K562 (cell line): ENCODE measurements around the gene TBC1D17. TPM values are rescaled to one million over a fixed set of nuclear protein-coding genes. Genes with fewer than 3 reads are reported as not detected.

ENCODE experiments used
- CBFA2T3 ChIP-seq: fragments of 450-650 bp; IDR thresholded peaks from 2 replicates; pipeline ENCODE4 v1.6.1; 2017
- DACH1 ChIP-seq: fragments of 450-650 bp; IDR thresholded peaks from 2 replicates; pipeline ENCODE4 v1.6.1; 2018; ENCODE audit not compliant: partially characterized antibody
- EWSR1 ChIP-seq: fragments of 450-650 bp; IDR thresholded peaks from 2 replicates; pipeline ENCODE4 v1.6.1; 2018; ENCODE audit warnings: borderline replicate concordance, mild to moderate bottlenecking, low read depth, moderate library complexity; ENCODE audit not compliant: partially characterized antibody
- KAT7 ChIP-seq: sonication (generic); formaldehyde crosslinking; IDR thresholded peaks from 2 replicates; pipeline ENCODE4 v1.8.0; 2022; ENCODE audit warnings: missing genetic modification reagents, mild to moderate bottlenecking, borderline replicate concordance
- NCOA4 ChIP-seq: fragments of 450-650 bp; IDR thresholded peaks from 2 replicates; pipeline ENCODE4 v1.6.1; 2018; ENCODE audit warnings: mild to moderate bottlenecking; ENCODE audit not compliant: partially characterized antibody
- PYGO2 ChIP-seq: fragments of 450-650 bp; IDR thresholded peaks from 2 replicates; pipeline ENCODE4 v1.6.1; 2016; ENCODE audit warnings: mild to moderate bottlenecking, missing genetic modification characterization, moderate library complexity, missing compliant biosample characterization
- SMARCB1 ChIP-seq: IDR thresholded peaks from 2 replicates; pipeline ENCODE4 v1.6.1; 2011; ENCODE audit warnings: improper control_type of control experiment, low read depth; ENCODE audit not compliant: insufficient read length
- STAG1 ChIP-seq: sonication (generic); formaldehyde crosslinking; IDR thresholded peaks from 2 replicates; pipeline ENCODE4 v1.5.0; 2020; ENCODE audit warnings: missing genetic modification reagents, borderline replicate concordance
- ZNF23 ChIP-seq: fragments of 250-450 bp; sonication (Bioruptor Pico); IDR thresholded peaks from 2 replicates; pipeline ENCODE4 v1.4.0; 2020; ENCODE audit warnings: mild to moderate bottlenecking
- polyA plus RNA-seq, 8 experiments: library from polyadenylated mRNA; depleted of rRNA in 4 of 8; stranded (reverse) in 5 of 8; unstranded in 3 of 8; fragments of >200 nt; fragmentation: Nextera tagmentation in 2 of 8; fragmentation: Illumina TruSeq in 1 of 8; extraction: Ambion mirVana in 2 of 8; extraction: Trizol in 1 of 8; gene quantifications; 2 replicates each; pipeline versions ENCODE4 v1.2.1 to v1.2.3, GENCODE V29; 2011 to 2014; ENCODE audit warnings: inconsistent platforms in 1 of 8, missing spikeins in 1 of 8
- total RNA-seq, 7 experiments: library from RNA; depleted of rRNA in 6 of 7; stranded (reverse); fragments of >200 nt in 6 of 7; fragmentation: Illumina TruSeq in 2 of 7; extraction: Trizol in 2 of 7; gene quantifications; 2 replicates each; pipeline versions ENCODE4 v1.2.1 to v1.2.3, GENCODE V29; 2011 to 2021; ENCODE audit warnings: low replicate concordance in 1 of 7
- TF ChIP-seq, protein P1 (sequence below), 2 experiments: IDR thresholded peaks in 1 of 2; conservative IDR thresholded peaks in 1 of 2; 2 replicates each; pipeline ENCODE4 v1.6.1; 2016; ENCODE audit warnings: low read depth in 2 of 2, mild to moderate bottlenecking in 1 of 2, missing compliant biosample characterization in 1 of 2, missing genetic modification characterization in 1 of 2, moderate library complexity in 1 of 2
- TF ChIP-seq, protein P2 (sequence below): sonication (generic); formaldehyde crosslinking; IDR thresholded peaks from 2 replicates; pipeline ENCODE4 v1.8.0; 2022; ENCODE audit warnings: mild to moderate bottlenecking, missing genetic modification reagents
- TF ChIP-seq, protein P3 (sequence below): fragments of 450-650 bp; IDR thresholded peaks from 2 replicates; pipeline ENCODE4 v1.6.1; 2016
- TF ChIP-seq, protein P4 (sequence below): fragments of 450-650 bp; formaldehyde crosslinking; conservative IDR thresholded peaks from 2 replicates; pipeline ENCODE4 v1.4.0; 2022; ENCODE audit warnings: mild to moderate bottlenecking, missing genetic modification characterization
- TF ChIP-seq, protein P5 (sequence below): sonication (generic); IDR thresholded peaks from 2 replicates; pipeline ENCODE4 v1.6.1; 2016
- TF ChIP-seq, protein P6 (sequence below): fragments of 250-450 bp; sonication (Bioruptor Pico); IDR thresholded peaks from 2 replicates; pipeline ENCODE4 v1.6.1; 2021; ENCODE audit warnings: mild to moderate bottlenecking

TBC1D17 gene
- total and polyA plus RNA-seq, 9 of the 15 experiments (the other 6 are each of a cell fraction or from before 2014, with no cell fraction given) = 0.42 to 16.0 (median 3.8) TPM

DNA sequence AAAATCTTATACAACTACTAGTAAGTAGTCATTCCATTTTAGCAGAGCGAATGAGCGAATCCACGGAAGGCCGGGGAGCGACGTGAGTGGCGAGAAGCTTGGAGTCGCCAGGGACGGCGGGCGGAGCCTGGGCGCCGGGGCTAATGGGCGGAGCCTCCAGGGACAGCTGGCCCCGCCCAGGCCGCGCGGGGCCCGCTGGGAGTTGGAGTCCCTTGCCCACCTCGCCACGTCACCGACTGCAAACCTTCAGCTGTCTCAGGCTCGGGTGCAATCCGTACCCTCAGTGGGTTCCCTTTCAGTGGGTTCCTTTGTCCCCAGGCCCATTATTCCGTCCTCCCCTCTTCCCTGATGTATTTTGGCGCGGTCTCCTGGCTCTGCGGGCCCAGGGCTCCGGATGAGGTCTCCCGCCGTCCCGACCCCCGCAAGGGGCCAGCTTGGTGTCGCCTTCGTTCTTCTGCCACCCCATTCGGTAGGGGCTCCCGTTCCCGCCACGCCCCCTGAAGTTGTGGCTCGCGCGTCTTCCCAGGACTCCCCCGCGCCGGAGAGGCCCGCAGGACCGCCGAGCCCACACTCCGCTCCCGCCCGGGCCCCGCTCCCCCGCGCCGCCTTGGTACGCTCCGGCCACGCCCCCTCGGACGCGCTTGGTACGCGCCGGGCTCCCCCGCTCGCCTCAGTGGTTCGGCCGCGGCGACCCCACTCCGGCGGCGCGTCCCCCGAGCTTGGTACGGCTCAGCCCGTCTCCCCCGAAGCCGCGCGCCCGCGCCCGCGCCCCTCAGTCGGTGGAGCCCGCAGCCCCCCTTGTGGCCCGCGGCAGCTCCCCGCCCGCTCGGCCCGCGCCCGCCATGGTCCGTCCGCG, 26.8 kb upstream of the TBC1D17 start, which contains the start of gene PTOV1 (continued):
- TF ChIP-seq NCOA4 = no peak
- TF ChIP-seq STAG1 (CRISPR knock-in tag) = no peak
- TF ChIP-seq, protein P1, sequence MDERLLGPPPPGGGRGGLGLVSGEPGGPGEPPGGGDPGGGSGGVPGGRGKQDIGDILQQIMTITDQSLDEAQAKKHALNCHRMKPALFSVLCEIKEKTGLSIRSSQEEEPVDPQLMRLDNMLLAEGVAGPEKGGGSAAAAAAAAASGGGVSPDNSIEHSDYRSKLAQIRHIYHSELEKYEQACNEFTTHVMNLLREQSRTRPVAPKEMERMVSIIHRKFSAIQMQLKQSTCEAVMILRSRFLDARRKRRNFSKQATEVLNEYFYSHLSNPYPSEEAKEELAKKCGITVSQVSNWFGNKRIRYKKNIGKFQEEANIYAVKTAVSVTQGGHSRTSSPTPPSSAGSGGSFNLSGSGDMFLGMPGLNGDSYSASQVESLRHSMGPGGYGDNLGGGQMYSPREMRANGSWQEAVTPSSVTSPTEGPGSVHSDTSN (CRISPR knock-in tag; IDR thresholded peaks at IDR 0.05; ENCODE audit: low read depth) = no peak
- TF ChIP-seq, protein P1 (tag; conservative IDR thresholded peaks at IDR 0.05; ENCODE audit: low read depth) = no peak
- TF ChIP-seq PYGO2 (tag) = no peak
- TF ChIP-seq DACH1 = peak; percentile 15
- no peak for TF ChIP-seq SMARCB1
- TF ChIP-seq EWSR1 = no peak
- TF ChIP-seq, protein P2, sequence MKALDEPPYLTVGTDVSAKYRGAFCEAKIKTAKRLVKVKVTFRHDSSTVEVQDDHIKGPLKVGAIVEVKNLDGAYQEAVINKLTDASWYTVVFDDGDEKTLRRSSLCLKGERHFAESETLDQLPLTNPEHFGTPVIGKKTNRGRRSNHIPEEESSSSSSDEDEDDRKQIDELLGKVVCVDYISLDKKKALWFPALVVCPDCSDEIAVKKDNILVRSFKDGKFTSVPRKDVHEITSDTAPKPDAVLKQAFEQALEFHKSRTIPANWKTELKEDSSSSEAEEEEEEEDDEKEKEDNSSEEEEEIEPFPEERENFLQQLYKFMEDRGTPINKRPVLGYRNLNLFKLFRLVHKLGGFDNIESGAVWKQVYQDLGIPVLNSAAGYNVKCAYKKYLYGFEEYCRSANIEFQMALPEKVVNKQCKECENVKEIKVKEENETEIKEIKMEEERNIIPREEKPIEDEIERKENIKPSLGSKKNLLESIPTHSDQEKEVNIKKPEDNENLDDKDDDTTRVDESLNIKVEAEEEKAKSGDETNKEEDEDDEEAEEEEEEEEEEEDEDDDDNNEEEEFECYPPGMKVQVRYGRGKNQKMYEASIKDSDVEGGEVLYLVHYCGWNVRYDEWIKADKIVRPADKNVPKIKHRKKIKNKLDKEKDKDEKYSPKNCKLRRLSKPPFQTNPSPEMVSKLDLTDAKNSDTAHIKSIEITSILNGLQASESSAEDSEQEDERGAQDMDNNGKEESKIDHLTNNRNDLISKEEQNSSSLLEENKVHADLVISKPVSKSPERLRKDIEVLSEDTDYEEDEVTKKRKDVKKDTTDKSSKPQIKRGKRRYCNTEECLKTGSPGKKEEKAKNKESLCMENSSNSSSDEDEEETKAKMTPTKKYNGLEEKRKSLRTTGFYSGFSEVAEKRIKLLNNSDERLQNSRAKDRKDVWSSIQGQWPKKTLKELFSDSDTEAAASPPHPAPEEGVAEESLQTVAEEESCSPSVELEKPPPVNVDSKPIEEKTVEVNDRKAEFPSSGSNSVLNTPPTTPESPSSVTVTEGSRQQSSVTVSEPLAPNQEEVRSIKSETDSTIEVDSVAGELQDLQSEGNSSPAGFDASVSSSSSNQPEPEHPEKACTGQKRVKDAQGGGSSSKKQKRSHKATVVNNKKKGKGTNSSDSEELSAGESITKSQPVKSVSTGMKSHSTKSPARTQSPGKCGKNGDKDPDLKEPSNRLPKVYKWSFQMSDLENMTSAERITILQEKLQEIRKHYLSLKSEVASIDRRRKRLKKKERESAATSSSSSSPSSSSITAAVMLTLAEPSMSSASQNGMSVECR = peak; percentile 87
- TF ChIP-seq, protein P3, sequence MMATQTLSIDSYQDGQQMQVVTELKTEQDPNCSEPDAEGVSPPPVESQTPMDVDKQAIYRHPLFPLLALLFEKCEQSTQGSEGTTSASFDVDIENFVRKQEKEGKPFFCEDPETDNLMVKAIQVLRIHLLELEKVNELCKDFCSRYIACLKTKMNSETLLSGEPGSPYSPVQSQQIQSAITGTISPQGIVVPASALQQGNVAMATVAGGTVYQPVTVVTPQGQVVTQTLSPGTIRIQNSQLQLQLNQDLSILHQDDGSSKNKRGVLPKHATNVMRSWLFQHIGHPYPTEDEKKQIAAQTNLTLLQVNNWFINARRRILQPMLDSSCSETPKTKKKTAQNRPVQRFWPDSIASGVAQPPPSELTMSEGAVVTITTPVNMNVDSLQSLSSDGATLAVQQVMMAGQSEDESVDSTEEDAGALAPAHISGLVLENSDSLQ = peak; percentile 39; the same call in 1 of the 2 replicates
- no peak for TF ChIP-seq KAT7 (CRISPR knock-in tag)
- TF ChIP-seq, protein P4, sequence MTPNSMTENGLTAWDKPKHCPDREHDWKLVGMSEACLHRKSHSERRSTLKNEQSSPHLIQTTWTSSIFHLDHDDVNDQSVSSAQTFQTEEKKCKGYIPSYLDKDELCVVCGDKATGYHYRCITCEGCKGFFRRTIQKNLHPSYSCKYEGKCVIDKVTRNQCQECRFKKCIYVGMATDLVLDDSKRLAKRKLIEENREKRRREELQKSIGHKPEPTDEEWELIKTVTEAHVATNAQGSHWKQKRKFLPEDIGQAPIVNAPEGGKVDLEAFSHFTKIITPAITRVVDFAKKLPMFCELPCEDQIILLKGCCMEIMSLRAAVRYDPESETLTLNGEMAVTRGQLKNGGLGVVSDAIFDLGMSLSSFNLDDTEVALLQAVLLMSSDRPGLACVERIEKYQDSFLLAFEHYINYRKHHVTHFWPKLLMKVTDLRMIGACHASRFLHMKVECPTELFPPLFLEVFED (CRISPR knock-in tag) = no peak; the same call in 1 of the 2 replicates
- TF ChIP-seq, protein P5, sequence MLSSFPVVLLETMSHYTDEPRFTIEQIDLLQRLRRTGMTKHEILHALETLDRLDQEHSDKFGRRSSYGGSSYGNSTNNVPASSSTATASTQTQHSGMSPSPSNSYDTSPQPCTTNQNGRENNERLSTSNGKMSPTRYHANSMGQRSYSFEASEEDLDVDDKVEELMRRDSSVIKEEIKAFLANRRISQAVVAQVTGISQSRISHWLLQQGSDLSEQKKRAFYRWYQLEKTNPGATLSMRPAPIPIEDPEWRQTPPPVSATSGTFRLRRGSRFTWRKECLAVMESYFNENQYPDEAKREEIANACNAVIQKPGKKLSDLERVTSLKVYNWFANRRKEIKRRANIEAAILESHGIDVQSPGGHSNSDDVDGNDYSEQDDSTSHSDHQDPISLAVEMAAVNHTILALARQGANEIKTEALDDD = no peak
- no peak for TF ChIP-seq ZNF23 (CRISPR knock-in tag)
- peak; percentile 18; the same call in 1 of the 2 replicates for TF ChIP-seq CBFA2T3
- TF ChIP-seq, protein P6, sequence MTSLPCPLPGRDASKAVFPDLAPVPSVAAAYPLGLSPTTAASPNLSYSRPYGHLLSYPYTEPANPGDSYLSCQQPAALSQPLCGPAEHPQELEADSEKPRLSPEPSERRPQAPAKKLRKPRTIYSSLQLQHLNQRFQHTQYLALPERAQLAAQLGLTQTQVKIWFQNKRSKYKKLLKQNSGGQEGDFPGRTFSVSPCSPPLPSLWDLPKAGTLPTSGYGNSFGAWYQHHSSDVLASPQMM (CRISPR knock-in tag) = no peak
